Measurements from ENCODE around the gene PRSS36. TPM values are rescaled to one million over a fixed set of nuclear protein-coding genes. Genes with fewer than 3 reads are reported as not detected.

PRSS36 gene
- total and polyA plus RNA-seq, 2 of the 4 experiments (the other 2 are of a cell fraction): 0.18 to 0.55 TPM

DNA sequence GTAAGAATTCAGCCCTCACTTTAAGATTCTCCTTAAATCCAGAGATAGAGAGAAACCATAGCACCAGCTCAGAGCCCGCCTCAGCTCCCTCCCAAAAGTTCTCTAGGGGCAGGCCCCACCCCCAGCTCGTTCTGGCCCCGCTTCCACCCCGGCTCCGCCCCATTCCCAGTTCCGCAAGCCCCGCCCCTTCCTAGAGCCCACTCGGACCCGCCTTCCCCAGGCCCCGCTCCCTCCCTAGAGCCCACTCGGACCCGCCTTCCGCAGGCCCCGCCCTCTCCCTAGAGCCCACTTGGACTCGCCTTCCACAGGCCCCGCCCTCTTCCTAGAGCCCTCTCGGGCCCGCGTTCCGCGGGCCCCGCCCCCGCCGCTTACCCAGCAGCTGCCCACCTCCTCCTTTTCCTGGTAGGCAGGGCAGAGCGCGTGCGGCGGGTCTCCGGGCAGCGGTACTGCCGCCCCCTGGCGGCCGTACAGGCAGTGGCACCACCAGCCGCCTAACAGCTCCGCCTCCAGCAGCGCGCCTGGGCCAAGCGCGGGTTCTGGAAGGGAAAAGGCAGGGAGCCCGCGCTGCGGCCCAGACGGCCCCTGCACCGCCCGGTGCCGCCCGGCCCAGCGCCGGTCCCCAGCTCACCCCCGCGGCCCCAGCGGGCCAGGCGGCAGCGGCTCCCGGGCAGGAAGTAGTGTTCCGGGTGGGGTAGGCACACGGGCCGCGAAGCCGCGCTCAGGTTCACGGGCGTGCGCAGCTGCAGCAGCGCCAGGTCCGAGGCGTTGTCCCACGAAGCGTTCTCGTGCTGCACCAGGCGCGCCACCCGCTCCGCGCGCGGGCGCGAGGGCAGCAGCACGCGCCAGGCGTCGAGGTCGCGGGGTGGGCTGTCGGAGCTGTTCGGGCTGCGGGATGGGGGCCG is 7.5 kb downstream of the PRSS36 start (continued):
- peak; percentile 84 for TF ChIP-seq RAD21 (IDR thresholded peaks at IDR 0.05; ENCODE audit: low read length)
- TF ChIP-seq MAFK (IDR thresholded peaks at IDR 0.05; ENCODE audit: low read depth, low read length): no peak
- 0 out of 2 replicates have a peak, but pooled peaks have one; percentile 24 for TF ChIP-seq POLR2A (IDR thresholded peaks at IDR 0.05; ENCODE audit: low read depth, low read length)
- TF ChIP-seq, protein P1, sequence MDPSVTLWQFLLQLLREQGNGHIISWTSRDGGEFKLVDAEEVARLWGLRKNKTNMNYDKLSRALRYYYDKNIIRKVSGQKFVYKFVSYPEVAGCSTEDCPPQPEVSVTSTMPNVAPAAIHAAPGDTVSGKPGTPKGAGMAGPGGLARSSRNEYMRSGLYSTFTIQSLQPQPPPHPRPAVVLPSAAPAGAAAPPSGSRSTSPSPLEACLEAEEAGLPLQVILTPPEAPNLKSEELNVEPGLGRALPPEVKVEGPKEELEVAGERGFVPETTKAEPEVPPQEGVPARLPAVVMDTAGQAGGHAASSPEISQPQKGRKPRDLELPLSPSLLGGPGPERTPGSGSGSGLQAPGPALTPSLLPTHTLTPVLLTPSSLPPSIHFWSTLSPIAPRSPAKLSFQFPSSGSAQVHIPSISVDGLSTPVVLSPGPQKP (IDR thresholded peaks at IDR 0.05; ENCODE audit: borderline replicate concordance, low read depth, low read length): no peak
- no peak for TF ChIP-seq RFX5 (IDR thresholded peaks at IDR 0.05; ENCODE audit: low read depth, low read length)
- peak; percentile 95 for TF ChIP-seq MAZ (IDR thresholded peaks at IDR 0.05; ENCODE audit: borderline replicate concordance, low read depth, low read length)
- TF ChIP-seq MXI1 (IDR thresholded peaks at IDR 0.05; ENCODE audit: borderline replicate concordance, low read depth, low read length): peak; percentile 90
